Stimulated activated effector memory CD8-positive, alpha-beta T cell treated with anti-CD3 and anti-CD28 coated beads, Interleukin-12 subunit alpha, Interleukin-12 subunit beta, amount 100 ng/mL, for 72 hours (primary cell): Measurements from ENCODE around the gene ZNF609.

Experiments used
- ATAC-seq: fragments of 150-1000 bp; cut with Tn5 transposase; 2 replicates; pipeline ENCODE4 v1.10.0; 2021
- DNase-seq, 2 donors: peaks; one replicate each; pipeline ENCODE4 v3.0.0; 2021 to 2022; ENCODE audit warnings: low spot score in 2 of 2
- H3K27ac Mint-ChIP-seq: one replicate; pipeline ENCODE4 v1.8.0; 2022; ENCODE audit warnings: mild to moderate bottlenecking, mixed read lengths
- H3K36me3 Mint-ChIP-seq: one replicate; pipeline ENCODE4 v1.8.0; 2022; ENCODE audit warnings: mild to moderate bottlenecking, mixed read lengths
- H3K4me1 Mint-ChIP-seq: one replicate; pipeline ENCODE4 v1.8.0; 2022; ENCODE audit warnings: mixed read lengths
- H3K4me3 Mint-ChIP-seq: one replicate; pipeline ENCODE4 v1.8.0; 2022; ENCODE audit warnings: mild to moderate bottlenecking, mixed read lengths
- H3K9me3 Mint-ChIP-seq: one replicate; pipeline ENCODE4 v1.8.0; 2022; ENCODE audit warnings: mixed read lengths

The ZNF609 gene

GRCh38 chr15:64507845-64508244 lies 47.5 kb downstream of the ZNF609 start:
- H3K27ac Mint-ChIP-seq = peak overlapping the region; percentile 71
- H3K9me3 Mint-ChIP-seq = no peaks in the 10 kb centered on the region
- no peak for DNase-seq
- no peak for ATAC-seq
- peaks cover 43% of the 10 kb centered on the region for H3K36me3 Mint-ChIP-seq
- peaks cover 36% of the 10 kb centered on the region for H3K4me1 Mint-ChIP-seq
- no peak overlapping the region for H3K4me3 Mint-ChIP-seq

DNA sequence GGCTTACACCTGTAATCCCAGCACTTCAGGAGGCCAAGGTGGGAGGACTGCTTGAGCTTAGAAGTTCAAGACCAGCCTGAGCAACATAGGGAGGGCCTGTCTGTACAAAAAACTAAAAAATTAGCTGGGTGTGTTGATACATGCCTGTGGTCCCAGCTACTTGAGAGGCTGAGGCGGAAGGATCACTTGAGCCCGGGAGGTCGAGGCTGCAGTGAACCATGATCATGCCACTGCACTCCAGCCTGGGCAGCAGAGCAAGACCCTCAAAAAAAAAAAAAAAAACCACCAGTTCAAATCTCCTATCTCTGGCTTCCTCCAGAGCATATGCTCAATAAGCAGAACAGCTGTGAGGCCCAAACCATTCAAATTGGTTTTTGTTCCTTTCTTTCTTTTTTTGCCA lies 53.4 kb downstream of the ZNF609 start:
- H3K36me3 Mint-ChIP-seq = peaks cover 30% of the 10 kb centered on the region
- no peak overlapping the region for H3K4me3 Mint-ChIP-seq
- DNase-seq (no peak), ATAC-seq (no peak)
- peaks cover 36% of the 10 kb centered on the region for H3K4me1 Mint-ChIP-seq
- no peaks in the 10 kb centered on the region for H3K9me3 Mint-ChIP-seq
- no peak overlapping the region for H3K27ac Mint-ChIP-seq

DNA sequence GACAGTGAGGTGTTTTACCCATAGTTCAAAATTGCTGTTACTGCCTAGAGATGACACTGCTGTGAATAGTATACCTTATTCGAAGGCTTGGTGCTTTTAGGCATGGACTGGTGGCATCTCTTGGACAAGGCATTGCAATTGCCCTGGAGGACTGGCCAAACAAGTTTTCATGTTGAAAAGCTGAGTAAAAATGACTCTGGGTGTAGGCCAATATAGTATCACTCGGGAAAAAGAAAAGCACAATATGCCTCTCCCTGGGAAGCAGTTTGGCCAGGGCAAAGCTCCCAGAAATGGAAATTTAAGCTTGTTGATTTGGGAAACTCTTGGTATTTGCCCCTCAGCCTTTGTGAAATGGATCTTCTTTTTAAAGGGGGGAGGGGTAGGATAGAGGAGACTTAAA lies 54.8 kb downstream of the ZNF609 start:
- H3K4me1 Mint-ChIP-seq = peaks cover 30% of the 10 kb centered on the region
- peaks cover 22% of the 10 kb centered on the region for H3K36me3 Mint-ChIP-seq
- ATAC-seq = no peak
- H3K4me3 Mint-ChIP-seq = no peak overlapping the region
- no peak for DNase-seq
- no peak overlapping the region for H3K27ac Mint-ChIP-seq
- H3K9me3 Mint-ChIP-seq = no peaks in the 10 kb centered on the region

DNA sequence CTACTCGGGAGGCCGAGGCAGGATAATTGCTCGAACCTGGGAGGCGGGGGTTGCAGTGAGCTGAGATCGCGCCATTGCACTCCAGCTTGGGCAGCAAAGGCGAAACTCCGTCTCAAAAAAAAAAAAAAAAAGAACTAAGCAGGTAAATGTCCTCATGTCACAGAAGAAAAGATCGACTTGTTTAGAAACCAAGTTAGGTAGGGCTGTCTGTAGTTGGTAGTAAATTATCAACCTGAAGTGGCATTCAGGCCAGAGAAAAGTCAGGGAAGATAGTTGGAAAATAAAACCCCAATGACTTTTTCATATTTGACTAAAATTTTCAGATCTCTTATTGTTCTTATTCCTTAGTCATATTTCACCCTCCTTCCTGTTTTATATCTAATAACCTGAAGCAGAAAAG lies 55.4 kb downstream of the ZNF609 start:
- DNase-seq (no peak), ATAC-seq (no peak)
- Mint-ChIP-seq H3K27ac (no peak overlapping the region), H3K36me3 (peaks cover 15% of the 10 kb centered on the region), H3K4me1 (peaks cover 32% of the 10 kb centered on the region), H3K9me3 (no peaks in the 10 kb centered on the region), H3K4me3 (no peak overlapping the region)

- no peak for ATAC-seq
- DNase-seq = no peak
- Mint-ChIP-seq H3K4me3 (no peak overlapping the region), H3K9me3 (no peaks in the 10 kb centered on the region), H3K36me3 (no peaks in the 10 kb centered on the region), H3K4me1 (peaks cover 36% of the 10 kb centered on the region), H3K27ac (no peak overlapping the region)
Observed at GRCh38 chr15:64519897-64520296, 59.5 kb downstream of the ZNF609 start.

DNA sequence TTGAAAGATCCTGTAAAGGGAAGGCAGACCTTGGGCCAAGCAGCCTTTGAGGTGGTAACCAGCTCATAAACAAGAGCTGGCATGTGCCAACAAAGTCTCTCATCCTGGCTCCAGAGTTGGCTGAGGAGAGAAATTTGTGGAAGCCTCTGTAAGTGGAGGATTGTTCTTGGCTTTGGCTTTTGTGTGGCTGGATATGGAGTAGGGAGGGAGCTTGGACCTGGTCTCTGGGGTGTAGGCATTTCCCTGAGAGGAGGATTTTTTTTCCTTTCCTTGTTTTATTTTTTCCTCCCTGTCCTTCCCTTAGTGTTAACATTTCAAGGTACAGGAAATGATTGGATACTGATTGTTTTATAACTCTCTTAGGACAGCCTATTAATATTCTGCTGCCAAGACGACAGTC lies 60.8 kb downstream of the ZNF609 start:
- peak overlapping the region; percentile 29 for H3K27ac Mint-ChIP-seq
- H3K9me3 Mint-ChIP-seq = no peaks in the 10 kb centered on the region
- no peak for DNase-seq
- no peak for ATAC-seq
- no peak overlapping the region for H3K4me3 Mint-ChIP-seq
- H3K36me3 Mint-ChIP-seq = no peaks in the 10 kb centered on the region
- peaks cover 47% of the 10 kb centered on the region for H3K4me1 Mint-ChIP-seq

- Mint-ChIP-seq H3K36me3 (no peaks in the 10 kb centered on the region), H3K9me3 (no peaks in the 10 kb centered on the region), H3K4me3 (no peak overlapping the region), H3K27ac (no peak overlapping the region), H3K4me1 (peaks cover 49% of the 10 kb centered on the region)
- DNase-seq (no peak), ATAC-seq (no peak)
Observed at GRCh38 chr15:64521726-64522164, 61.4 kb downstream of the ZNF609 start.

GRCh38 chr15:64522226-64522823 lies 61.9 kb downstream of the ZNF609 start:
- no peaks in the 10 kb centered on the region for H3K9me3 Mint-ChIP-seq
- no peak for DNase-seq
- H3K36me3 Mint-ChIP-seq = peaks cover under 1% of the 10 kb centered on the region
- no peak for ATAC-seq
- H3K27ac Mint-ChIP-seq = no peak overlapping the region
- peaks cover 51% of the 10 kb centered on the region for H3K4me1 Mint-ChIP-seq
- no peak overlapping the region for H3K4me3 Mint-ChIP-seq

DNA sequence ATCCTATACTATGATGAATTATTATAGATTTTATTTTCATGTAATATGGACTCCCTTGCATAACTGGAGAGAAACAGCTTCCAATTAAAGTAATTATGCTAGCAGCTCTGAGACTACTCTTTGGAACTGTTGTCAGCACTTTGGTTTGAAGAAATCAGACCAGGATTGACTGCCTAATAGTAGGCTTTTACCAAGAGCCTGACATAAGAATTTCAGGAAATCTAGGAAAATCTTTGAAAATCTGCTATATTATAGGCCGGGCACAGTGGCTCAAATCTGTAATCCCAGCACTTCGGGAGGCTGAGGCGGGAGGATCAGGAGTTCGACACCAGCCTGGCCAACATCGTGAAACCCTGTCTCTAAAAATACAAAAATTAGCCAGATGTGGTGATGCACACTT lies 62.9 kb downstream of the ZNF609 start:
- peaks cover 54% of the 10 kb centered on the region for H3K4me1 Mint-ChIP-seq
- H3K9me3 Mint-ChIP-seq = no peaks in the 10 kb centered on the region
- peaks cover 5% of the 10 kb centered on the region for H3K36me3 Mint-ChIP-seq
- no peak overlapping the region for H3K27ac Mint-ChIP-seq
- no peak for ATAC-seq
- H3K4me3 Mint-ChIP-seq = no peak overlapping the region
- no peak for DNase-seq

- Mint-ChIP-seq H3K36me3 (peaks cover 5% of the 10 kb centered on the region), H3K27ac (no peak overlapping the region), H3K4me1 (peaks cover 48% of the 10 kb centered on the region), H3K9me3 (no peaks in the 10 kb centered on the region), H3K4me3 (no peak overlapping the region)
- no peak for ATAC-seq
- no peak for DNase-seq
Observed at GRCh38 chr15:64524778-64525177, 64.4 kb downstream of the ZNF609 start.

DNA sequence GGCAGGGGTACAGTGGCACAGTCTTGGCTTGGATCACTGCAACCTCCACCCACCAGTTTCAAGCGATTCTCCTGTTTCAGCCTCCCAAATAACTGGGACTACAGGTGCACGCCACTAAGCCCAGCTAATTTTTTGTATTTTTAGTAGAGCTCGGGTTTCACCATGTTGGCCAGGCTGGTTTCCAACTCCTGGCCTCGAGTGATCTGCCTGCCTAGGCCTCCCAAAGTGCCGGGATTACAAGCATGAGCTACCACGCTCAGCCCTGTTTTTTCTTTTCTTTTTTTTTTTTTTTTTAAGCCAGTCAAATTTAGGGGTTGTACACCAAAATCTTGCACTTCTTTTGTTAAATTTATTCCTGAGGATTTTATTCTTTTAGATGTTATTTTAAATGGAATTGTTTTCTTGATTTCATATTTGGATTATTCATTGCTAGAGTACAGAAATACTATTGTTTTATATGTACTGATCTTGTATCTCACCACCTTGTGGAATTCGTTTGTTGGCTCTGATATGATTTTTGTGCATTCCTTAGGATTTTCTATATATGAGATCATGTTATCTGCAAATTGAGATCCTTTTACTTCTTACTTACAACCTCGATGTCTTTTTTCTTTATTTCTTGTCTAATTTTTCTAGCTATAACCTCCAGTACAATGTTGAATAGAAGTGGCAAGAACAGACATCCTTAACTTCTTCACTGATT lies 65.6 kb downstream of the ZNF609 start:
- H3K9me3 Mint-ChIP-seq = no peaks in the 10 kb centered on the region
- DNase-seq (no peak), ATAC-seq (no peak)
- H3K4me1 Mint-ChIP-seq = peaks cover 44% of the 10 kb centered on the region
- H3K4me3 Mint-ChIP-seq = no peak overlapping the region
- no peak overlapping the region for H3K27ac Mint-ChIP-seq
- peaks cover 5% of the 10 kb centered on the region for H3K36me3 Mint-ChIP-seq

DNA sequence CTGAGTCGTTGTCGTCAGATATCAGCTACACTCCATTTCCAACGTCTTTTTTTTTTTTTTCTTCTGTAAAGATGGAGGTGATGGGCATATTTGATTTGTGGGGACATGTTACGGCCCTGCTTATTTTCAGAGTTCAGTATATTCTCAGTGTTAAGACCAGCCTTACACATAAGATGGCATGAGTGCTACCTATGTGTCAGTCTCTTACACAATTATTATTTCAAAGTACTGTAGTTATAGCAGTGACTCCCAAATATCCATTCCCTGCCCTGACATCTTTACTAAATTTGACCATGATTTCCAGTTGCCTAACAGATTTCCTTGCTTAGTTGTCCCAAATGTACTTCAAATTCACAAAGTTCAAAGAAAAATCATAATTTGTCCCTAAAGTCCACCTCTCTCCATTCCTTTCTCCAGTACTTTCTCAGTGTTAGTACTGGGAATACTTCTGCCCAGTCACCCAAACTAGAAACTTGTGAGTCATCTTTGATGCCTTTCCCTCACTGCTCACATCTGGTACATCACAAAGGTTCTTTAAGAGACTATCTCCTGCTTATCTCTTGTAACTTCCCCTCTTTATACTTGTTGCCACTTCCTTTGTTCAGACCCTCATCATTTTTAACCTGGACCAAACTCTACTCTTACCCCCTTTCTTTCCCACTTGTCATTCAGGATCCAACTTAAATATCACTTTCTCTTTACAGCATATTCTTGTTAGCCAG lies 67.0 kb downstream of the ZNF609 start:
- DNase-seq (no peak), ATAC-seq (no peak)
- Mint-ChIP-seq H3K9me3 (no peaks in the 10 kb centered on the region), H3K4me3 (no peak overlapping the region), H3K4me1 (peaks cover 45% of the 10 kb centered on the region), H3K27ac (no peak overlapping the region), H3K36me3 (peaks cover 5% of the 10 kb centered on the region)

DNA sequence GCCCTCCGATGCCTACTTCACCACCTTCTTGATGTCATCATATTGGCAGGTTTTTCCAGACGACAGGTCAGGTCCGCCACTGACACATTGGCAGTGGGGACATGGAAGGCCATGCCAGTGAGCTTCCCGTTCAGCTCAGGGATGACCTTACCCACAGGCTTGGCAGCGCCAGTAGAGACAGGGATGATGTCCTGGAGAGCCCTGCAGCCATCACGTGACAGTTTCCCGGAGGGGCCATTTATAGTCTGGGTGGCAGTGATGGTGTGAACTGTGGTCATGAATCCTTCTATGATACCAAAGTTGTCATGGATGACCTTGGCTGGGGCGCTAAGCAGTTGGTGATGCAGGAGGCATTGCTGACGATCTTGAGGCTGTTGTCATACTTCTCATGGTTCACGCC lies 68.5 kb downstream of the ZNF609 start:
- H3K9me3 Mint-ChIP-seq = no peaks in the 10 kb centered on the region
- ATAC-seq (no peak), DNase-seq (no peak)
- H3K4me3 Mint-ChIP-seq = no peak overlapping the region
- no peak overlapping the region for H3K27ac Mint-ChIP-seq
- peaks cover 57% of the 10 kb centered on the region for H3K4me1 Mint-ChIP-seq
- H3K36me3 Mint-ChIP-seq = peaks cover 5% of the 10 kb centered on the region

GRCh38 chr15:64530472-64530871 lies 70.1 kb downstream of the ZNF609 start:
- no peaks in the 10 kb centered on the region for H3K9me3 Mint-ChIP-seq
- peaks cover 52% of the 10 kb centered on the region for H3K4me1 Mint-ChIP-seq
- DNase-seq (no peak), ATAC-seq (no peak)
- H3K4me3 Mint-ChIP-seq = no peak overlapping the region
- H3K27ac Mint-ChIP-seq = no peak overlapping the region
- peaks cover 5% of the 10 kb centered on the region for H3K36me3 Mint-ChIP-seq

GRCh38 chr15:64530918-64531317 lies 70.5 kb downstream of the ZNF609 start:
- Mint-ChIP-seq H3K4me3 (no peak overlapping the region), H3K36me3 (peaks cover 5% of the 10 kb centered on the region), H3K4me1 (peaks cover 48% of the 10 kb centered on the region), H3K9me3 (no peaks in the 10 kb centered on the region), H3K27ac (no peak overlapping the region)
- DNase-seq (no peak), ATAC-seq (no peak)
